ENCODE measurements around the gene LEMD1. TPM values are rescaled to one million over a fixed set of nuclear protein-coding genes. Genes with fewer than 3 reads are reported as not detected.
"Not testable (repeated sequence)": the region's sequence is repeated elsewhere in the genome, so short reads cannot be mapped to it uniquely, and the experiment has no call there.

Gene LEMD1
- total and polyA plus RNA-seq, 5 donors from 2014 or later = not detected

DNA sequence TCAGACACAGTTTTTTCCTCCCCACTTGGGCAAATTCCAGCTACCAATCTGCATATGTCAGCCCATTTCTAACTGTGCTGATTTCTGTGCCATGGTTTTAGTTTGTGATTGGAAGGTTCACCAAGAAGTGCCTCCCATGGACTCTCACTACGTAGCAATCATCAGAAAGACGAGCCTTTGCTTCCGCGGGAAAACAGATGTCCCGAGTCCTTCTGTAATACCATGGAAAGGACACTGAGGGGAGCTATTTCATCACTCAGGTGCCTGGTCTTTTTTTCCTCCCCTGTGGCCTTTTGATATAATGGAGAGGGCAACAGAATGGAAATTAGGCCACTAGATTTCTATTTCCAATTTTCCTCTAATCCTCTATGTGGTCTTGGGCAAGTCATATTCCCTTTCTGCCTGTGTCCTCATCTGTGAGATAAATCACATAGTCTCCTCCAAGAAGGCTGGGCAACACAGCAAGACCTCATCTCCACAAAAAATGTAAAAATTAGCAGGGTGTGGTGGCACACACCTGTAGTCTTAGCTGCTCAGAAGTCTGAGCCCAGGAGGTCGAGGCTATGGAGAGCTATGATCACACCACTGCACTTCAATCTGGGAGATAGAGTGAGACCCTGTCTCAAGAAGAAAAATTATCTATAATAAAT is 24.8 kb downstream of the LEMD1 start:
- Histone ChIP-seq H3K9me3 (ENCODE audit: control insufficient read depth in 2 of 2, low read length in 2 of 2) (no peaks in the 10 kb centered on the region), H3K27me3 (ENCODE audit: control insufficient read depth, insufficient read depth, low read length) (peaks cover 6% of the 10 kb centered on the region), H3K27ac (ENCODE audit: insufficient read depth, low read length, poor library complexity, severe bottlenecking) (no peak overlapping the region), H3K4me3 (ENCODE audit: low read depth, low read length) (no peak overlapping the region), H3K36me3 (ENCODE audit: control insufficient read depth, insufficient read depth, low read length) (no peaks in the 10 kb centered on the region), H3K4me1 (ENCODE audit: control insufficient read depth, insufficient read depth, low read length, poor library complexity, severe bottlenecking) (no peaks in the 10 kb centered on the region)
- H3K36me3 Mint-ChIP-seq = no peaks in the 10 kb centered on the region
- DNase-seq = peak; percentile 4 to 49 (median 28)
- H3K27me3 Mint-ChIP-seq = peaks cover 44% of the 10 kb centered on the region
- ATAC-seq (ENCODE audit: low read depth in 2 of 2) = no peak
- H3K9me3 Mint-ChIP-seq = peaks cover 0 to 2% (median 0%) of the 10 kb centered on the region in 7 donors
- no peak overlapping the region for H3K27ac Mint-ChIP-seq
- H3K4me1 Mint-ChIP-seq = peaks cover 0 to 8% (median 6%) of the 10 kb centered on the region in 4 donors
- H3K4me3 Mint-ChIP-seq = no peak overlapping the region

DNA sequence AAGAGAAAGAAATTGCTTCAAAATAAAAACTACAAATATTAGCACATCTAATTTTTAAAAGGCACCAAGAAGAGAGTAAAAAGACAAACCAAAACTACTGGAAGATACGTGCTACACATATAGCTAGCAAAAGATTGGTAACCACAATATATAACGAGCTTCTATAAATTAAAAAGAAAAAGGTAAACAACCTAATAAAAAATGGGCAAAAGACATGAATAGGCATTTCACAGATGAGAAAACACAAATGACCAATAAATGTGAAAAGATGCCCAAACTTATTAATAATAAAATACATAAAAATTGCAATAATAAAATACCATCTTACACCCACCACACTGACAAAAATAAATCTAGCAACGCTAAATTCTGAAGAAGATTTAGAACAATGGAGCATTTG is 26.2 kb downstream of the LEMD1 start:
- Histone ChIP-seq H3K4me3 (ENCODE audit: low read depth, low read length) (no peak overlapping the region), H3K27me3 (ENCODE audit: control insufficient read depth, insufficient read depth, low read length) (peaks cover 9% of the 10 kb centered on the region), H3K9me3 (ENCODE audit: control insufficient read depth in 2 of 2, low read length in 2 of 2) (no peaks in the 10 kb centered on the region), H3K4me1 (ENCODE audit: control insufficient read depth, insufficient read depth, low read length, poor library complexity, severe bottlenecking) (no peaks in the 10 kb centered on the region), H3K27ac (ENCODE audit: insufficient read depth, low read length, poor library complexity, severe bottlenecking) (no peak overlapping the region), H3K36me3 (ENCODE audit: control insufficient read depth, insufficient read depth, low read length) (no peaks in the 10 kb centered on the region)
- peaks cover 0 to 8% (median 6%) of the 10 kb centered on the region in 4 donors for H3K4me1 Mint-ChIP-seq
- DNase-seq (no peak), ATAC-seq (ENCODE audit: low read depth in 2 of 2) (no peak)
- peaks cover 0 to 1% (median 0%) of the 10 kb centered on the region in 7 donors for H3K9me3 Mint-ChIP-seq
- H3K36me3 Mint-ChIP-seq = no peaks in the 10 kb centered on the region
- H3K4me3 Mint-ChIP-seq = no peak overlapping the region
- peaks cover 55% of the 10 kb centered on the region for H3K27me3 Mint-ChIP-seq
- H3K27ac Mint-ChIP-seq = no peak overlapping the region

DNA sequence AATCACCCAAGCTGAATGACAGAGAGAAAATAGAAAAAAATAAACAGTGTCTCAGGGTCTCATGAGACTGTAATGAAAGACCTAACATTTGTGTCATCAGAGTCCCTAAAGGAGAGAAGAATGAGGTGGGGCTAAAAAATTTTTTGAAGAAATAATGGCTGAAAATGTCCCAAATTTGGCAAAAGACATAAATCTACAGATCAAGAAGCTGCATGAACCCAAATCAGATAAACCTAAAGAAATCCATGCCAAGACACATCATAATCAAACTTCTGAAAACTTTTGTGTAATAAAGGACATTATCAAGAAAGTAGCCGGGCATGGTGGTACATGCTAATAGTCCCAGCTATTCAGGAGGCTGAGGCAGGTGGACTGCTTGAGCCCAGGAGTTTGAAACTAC is 29.2 kb downstream of the LEMD1 start:
- no peaks in the 10 kb centered on the region for H3K9me3 ChIP-seq (ENCODE audit: control insufficient read depth in 2 of 2, low read length in 2 of 2)

DNA sequence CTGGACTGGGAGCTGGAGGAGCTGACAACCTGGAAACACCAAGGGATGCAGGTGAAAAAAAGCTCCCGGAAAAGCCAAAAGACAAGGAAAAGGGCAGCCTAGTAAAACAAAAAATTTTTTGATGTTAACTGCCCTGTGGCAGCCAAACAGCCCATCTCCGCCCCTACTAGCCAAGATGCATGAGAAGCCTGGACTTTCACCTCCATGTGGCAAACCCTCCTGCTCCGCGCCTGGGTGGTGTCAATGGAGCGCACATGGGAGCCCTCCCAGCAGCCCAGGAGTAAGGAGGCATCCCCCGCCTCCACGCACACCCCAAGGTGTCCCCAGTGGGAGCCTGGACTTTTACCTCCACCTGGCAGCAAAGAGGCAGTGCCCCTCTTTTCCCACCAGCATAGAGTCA is 30.5 kb downstream of the LEMD1 start:
- peaks cover 7% of the 10 kb centered on the region for H3K27me3 ChIP-seq (ENCODE audit: control insufficient read depth, insufficient read depth, low read length)
- H3K4me3 ChIP-seq (ENCODE audit: low read depth, low read length) = no peak overlapping the region
- DNase-seq = no peak
- H3K9me3 ChIP-seq (ENCODE audit: control insufficient read depth in 2 of 2, low read length in 2 of 2) = no peaks in the 10 kb centered on the region
- no peaks in the 10 kb centered on the region for H3K4me1 ChIP-seq (ENCODE audit: control insufficient read depth, insufficient read depth, low read length, poor library complexity, severe bottlenecking)
- no peaks in the 10 kb centered on the region for H3K36me3 ChIP-seq (ENCODE audit: control insufficient read depth, insufficient read depth, low read length)
- ATAC-seq (ENCODE audit: low read depth in 2 of 2) = no peak
- H3K27ac Mint-ChIP-seq = no peak overlapping the region
- peaks cover 0 to under 1% (median 0%) of the 10 kb centered on the region in 4 donors for H3K4me1 Mint-ChIP-seq
- no peak overlapping the region for H3K4me3 Mint-ChIP-seq
- H3K27me3 Mint-ChIP-seq = peaks cover 55% of the 10 kb centered on the region
- no peak overlapping the region for H3K27ac ChIP-seq (ENCODE audit: insufficient read depth, low read length, poor library complexity, severe bottlenecking)
- H3K9me3 Mint-ChIP-seq = peaks cover 0 to 1% (median 0%) of the 10 kb centered on the region in 7 donors
- H3K36me3 Mint-ChIP-seq = no peaks in the 10 kb centered on the region

More for the DNA sequence above, 29.2 kb downstream of the LEMD1 start:
- no peak for DNase-seq
- Histone ChIP-seq H3K27ac (ENCODE audit: insufficient read depth, low read length, poor library complexity, severe bottlenecking) (no peak overlapping the region), H3K36me3 (ENCODE audit: control insufficient read depth, insufficient read depth, low read length) (no peaks in the 10 kb centered on the region), H3K27me3 (ENCODE audit: control insufficient read depth, insufficient read depth, low read length) (peaks cover 9% of the 10 kb centered on the region), H3K4me3 (ENCODE audit: low read depth, low read length) (no peak overlapping the region), H3K4me1 (ENCODE audit: control insufficient read depth, insufficient read depth, low read length, poor library complexity, severe bottlenecking) (no peaks in the 10 kb centered on the region)
- H3K27ac Mint-ChIP-seq = no peak overlapping the region
- no peak overlapping the region for H3K4me3 Mint-ChIP-seq
- ATAC-seq (ENCODE audit: low read depth in 2 of 2) = no peak
- no peaks in the 10 kb centered on the region for H3K36me3 Mint-ChIP-seq
- H3K4me1 Mint-ChIP-seq = peaks cover 0 to 8% (median 6%) of the 10 kb centered on the region in 4 donors
- H3K9me3 Mint-ChIP-seq = peaks cover 0 to 1% (median 0%) of the 10 kb centered on the region in 7 donors
- H3K27me3 Mint-ChIP-seq = peaks cover 67% of the 10 kb centered on the region

DNA sequence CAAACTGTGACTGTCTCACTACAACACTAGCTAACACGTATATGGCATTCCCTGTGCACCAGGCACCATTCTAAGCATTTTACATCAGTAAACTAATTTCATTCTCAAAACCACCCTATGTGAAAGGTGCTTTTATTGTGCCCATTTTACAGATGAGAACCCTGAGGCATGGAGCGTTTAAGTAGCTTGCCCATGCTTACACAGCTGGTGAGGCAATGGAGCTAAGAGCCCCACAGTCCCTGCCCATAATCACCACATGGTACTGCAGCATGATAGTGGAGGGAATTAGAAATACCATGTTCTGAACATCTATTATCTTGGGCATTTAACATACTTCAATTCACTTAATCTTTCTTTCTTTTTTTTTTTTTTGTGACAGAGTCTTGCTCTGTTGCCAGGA is 34.0 kb downstream of the LEMD1 start:
- no peak for ATAC-seq (ENCODE audit: low read depth in 2 of 2)
- H3K27ac ChIP-seq (ENCODE audit: insufficient read depth, low read length, poor library complexity, severe bottlenecking) = no peak overlapping the region
- peaks cover 2% of the 10 kb centered on the region for H3K27me3 ChIP-seq (ENCODE audit: control insufficient read depth, insufficient read depth, low read length)
- no peak overlapping the region for H3K4me3 ChIP-seq (ENCODE audit: low read depth, low read length)
- H3K27me3 Mint-ChIP-seq = peaks cover 29% of the 10 kb centered on the region
- no peak overlapping the region for H3K27ac Mint-ChIP-seq
- H3K4me1 ChIP-seq (ENCODE audit: control insufficient read depth, insufficient read depth, low read length, poor library complexity, severe bottlenecking) = no peaks in the 10 kb centered on the region
- H3K9me3 Mint-ChIP-seq = peaks cover 0 to 1% (median 0%) of the 10 kb centered on the region in 7 donors
- no peaks in the 10 kb centered on the region for H3K36me3 Mint-ChIP-seq
- no peaks in the 10 kb centered on the region for H3K4me1 Mint-ChIP-seq
- DNase-seq = no peak
- H3K36me3 ChIP-seq (ENCODE audit: control insufficient read depth, insufficient read depth, low read length) = no peaks in the 10 kb centered on the region
- H3K4me3 Mint-ChIP-seq = no peak overlapping the region
- H3K9me3 ChIP-seq (ENCODE audit: control insufficient read depth in 2 of 2, low read length in 2 of 2) = no peaks in the 10 kb centered on the region

DNA sequence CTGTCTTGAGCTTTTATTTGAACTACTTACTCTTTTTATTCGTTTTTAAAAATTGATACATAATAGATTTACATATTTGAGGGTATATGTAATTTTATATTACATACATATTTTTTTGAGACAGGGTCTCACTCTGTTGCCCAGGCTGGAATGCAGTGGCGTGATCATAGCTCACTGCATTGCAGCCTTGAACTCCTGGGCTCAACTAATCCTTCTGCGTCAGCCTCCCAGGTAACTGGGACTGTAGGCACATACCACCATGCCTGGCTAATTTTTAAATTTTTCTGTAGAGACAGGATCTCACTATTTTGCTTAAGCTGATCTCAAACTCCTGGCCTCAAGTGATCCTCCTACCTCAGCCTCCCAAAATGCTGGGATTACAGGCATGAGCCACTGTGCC is 38.9 kb downstream of the LEMD1 start:
- not testable (repeated sequence) for H3K9me3 Mint-ChIP-seq; ATAC-seq (ENCODE audit: low read depth in 2 of 2)

DNA sequence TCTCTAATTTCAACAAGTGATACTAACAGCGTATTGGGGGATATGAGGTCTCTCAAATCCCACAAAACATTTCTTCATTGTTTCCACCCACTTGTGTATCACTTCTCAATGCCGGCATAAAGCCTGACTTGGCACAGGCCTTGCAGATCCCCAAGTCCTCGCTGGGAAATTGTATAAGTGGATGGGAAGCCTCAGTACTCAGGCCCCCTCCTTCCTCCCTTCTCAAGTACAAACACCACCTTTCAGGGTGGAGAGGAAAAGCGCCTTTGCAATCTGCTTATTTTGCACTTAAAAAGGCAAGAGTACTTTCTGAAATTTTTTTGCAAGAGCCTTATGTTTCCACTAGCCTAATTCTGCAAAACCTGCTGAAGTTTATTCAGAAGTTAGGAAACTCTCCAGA is 39.3 kb downstream of the LEMD1 start:
- ATAC-seq (ENCODE audit: low read depth in 2 of 2) = no peak
- H3K4me3 Mint-ChIP-seq = no peak overlapping the region
- H3K9me3 Mint-ChIP-seq = no peaks in the 10 kb centered on the region
- H3K4me1 Mint-ChIP-seq = peaks cover 0 to 2% (median 0%) of the 10 kb centered on the region in 4 donors
- no peak overlapping the region for H3K27ac Mint-ChIP-seq
- no peak overlapping the region for H3K27ac ChIP-seq (ENCODE audit: insufficient read depth, low read length, poor library complexity, severe bottlenecking)
- H3K9me3 ChIP-seq (ENCODE audit: control insufficient read depth in 2 of 2, low read length in 2 of 2) = no peaks in the 10 kb centered on the region
- peaks cover 7% of the 10 kb centered on the region for H3K27me3 ChIP-seq (ENCODE audit: control insufficient read depth, insufficient read depth, low read length)
- no peak for DNase-seq
- H3K27me3 Mint-ChIP-seq = peaks cover 25% of the 10 kb centered on the region
- no peaks in the 10 kb centered on the region for H3K36me3 ChIP-seq (ENCODE audit: control insufficient read depth, insufficient read depth, low read length)
- H3K4me1 ChIP-seq (ENCODE audit: control insufficient read depth, insufficient read depth, low read length, poor library complexity, severe bottlenecking) = no peaks in the 10 kb centered on the region
- no peak overlapping the region for H3K4me3 ChIP-seq (ENCODE audit: low read depth, low read length)
- H3K36me3 Mint-ChIP-seq = no peaks in the 10 kb centered on the region

More for the DNA sequence above, 38.9 kb downstream of the LEMD1 start:
- H3K4me1 Mint-ChIP-seq; H3K36me3 ChIP-seq (ENCODE audit: control insufficient read depth, insufficient read depth, low read length); H3K4me3 ChIP-seq (ENCODE audit: low read depth, low read length); H3K4me1 ChIP-seq (ENCODE audit: control insufficient read depth, insufficient read depth, low read length, poor library complexity, severe bottlenecking); DNase-seq; H3K27ac ChIP-seq (ENCODE audit: insufficient read depth, low read length, poor library complexity, severe bottlenecking); H3K27me3 ChIP-seq (ENCODE audit: control insufficient read depth, insufficient read depth, low read length); H3K4me3 Mint-ChIP-seq; H3K27ac Mint-ChIP-seq; H3K9me3 ChIP-seq (ENCODE audit: control insufficient read depth in 2 of 2, low read length in 2 of 2); H3K36me3 Mint-ChIP-seq: not testable (repeated sequence)
- peaks cover 24% of the 10 kb centered on the region for H3K27me3 Mint-ChIP-seq

DNA sequence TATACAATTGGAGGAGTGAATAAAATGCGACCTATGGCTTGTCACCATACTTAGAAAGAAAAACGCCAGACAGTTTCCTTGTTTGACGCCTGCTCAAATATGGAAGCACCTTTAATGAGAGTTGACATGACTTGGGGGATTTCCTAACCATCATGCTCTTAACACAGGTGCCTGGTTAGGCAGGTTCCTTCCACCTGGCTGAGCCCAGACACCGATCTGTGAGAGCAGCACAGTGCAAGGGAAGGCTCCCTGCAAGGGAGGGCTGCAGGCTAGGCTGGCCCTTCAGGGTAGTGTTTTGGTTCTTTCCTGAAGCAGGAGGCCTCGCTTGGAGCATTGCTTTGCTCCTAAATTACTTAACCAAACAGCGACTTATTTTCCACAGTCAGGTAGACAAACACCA is 40.6 kb downstream of the LEMD1 start:
- Mint-ChIP-seq H3K27ac (no peak overlapping the region), H3K9me3 (no peaks in the 10 kb centered on the region), H3K4me1 (peaks cover 0 to 2% (median 0%) of the 10 kb centered on the region in 4 donors), H3K27me3 (peaks cover 28% of the 10 kb centered on the region), H3K36me3 (no peaks in the 10 kb centered on the region), H3K4me3 (no peak overlapping the region)
- no peaks in the 10 kb centered on the region for H3K9me3 ChIP-seq (ENCODE audit: control insufficient read depth in 2 of 2, low read length in 2 of 2)
- ATAC-seq (ENCODE audit: low read depth in 2 of 2) (no peak), DNase-seq (no peak)
- no peaks in the 10 kb centered on the region for H3K36me3 ChIP-seq (ENCODE audit: control insufficient read depth, insufficient read depth, low read length)
- peaks cover 7% of the 10 kb centered on the region for H3K27me3 ChIP-seq (ENCODE audit: control insufficient read depth, insufficient read depth, low read length)
- H3K27ac ChIP-seq (ENCODE audit: insufficient read depth, low read length, poor library complexity, severe bottlenecking) = no peak overlapping the region
- no peak overlapping the region for H3K4me3 ChIP-seq (ENCODE audit: low read depth, low read length)
- no peaks in the 10 kb centered on the region for H3K4me1 ChIP-seq (ENCODE audit: control insufficient read depth, insufficient read depth, low read length, poor library complexity, severe bottlenecking)

Measured in CD4-positive, CD25-positive, alpha-beta regulatory T cell (primary cell).